NCI-H2081 (cell line): ENCODE data around the gene IL37.
"Not testable (repeated sequence)": the region's sequence is repeated elsewhere in the genome, so short reads cannot be mapped to it uniquely, and the experiment has no call there.

Source experiments
- DNase-seq, 2 experiments: peaks; one replicate each; lab custom pipeline; 2025; lab: John Stamatoyannopoulos, UW

Gene IL37

DNA sequence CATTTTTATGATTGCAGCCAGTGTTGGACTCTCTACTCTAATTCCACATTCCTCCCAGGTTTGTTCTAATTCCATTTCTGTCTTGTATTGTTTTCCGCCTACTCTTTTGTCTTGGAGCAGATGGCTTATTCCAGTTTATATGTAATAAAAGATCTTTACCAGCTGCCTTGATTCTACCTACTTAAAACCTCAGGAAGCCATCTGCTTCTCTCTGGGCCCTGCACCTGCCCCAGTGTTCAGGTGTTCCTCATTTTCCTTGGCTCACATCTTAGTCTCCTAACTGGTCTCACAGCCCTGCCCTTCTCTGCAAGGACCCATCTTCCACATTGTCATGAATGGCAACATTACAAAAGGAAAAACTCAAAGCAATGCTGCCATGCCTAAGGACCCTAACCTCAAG lies 21.0 kb upstream of the IL37 start:
- no peak for DNase-seq

DNA sequence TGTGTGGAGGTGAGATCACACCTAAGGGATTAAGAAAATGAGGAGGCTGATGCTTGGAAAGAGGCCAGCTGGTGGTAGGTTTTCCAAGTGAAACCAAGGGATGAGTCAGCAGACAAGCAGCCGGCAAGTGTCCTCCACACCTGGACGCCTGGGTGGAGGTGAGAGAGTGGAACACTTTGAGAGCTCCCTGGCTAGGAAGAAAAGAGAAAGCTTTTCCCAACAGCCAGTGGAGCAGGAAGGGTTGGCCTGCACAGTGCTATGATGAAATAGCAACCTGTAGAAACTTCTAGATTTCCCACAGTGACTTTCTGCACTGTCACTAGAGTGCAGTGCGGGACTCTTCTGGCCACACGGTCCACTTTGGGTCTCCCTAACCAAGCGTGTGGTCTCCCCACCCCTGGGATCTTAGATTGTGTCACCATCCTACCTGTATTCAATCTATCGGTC lies 19.6 kb upstream of the IL37 start:
- no peak for DNase-seq

DNA sequence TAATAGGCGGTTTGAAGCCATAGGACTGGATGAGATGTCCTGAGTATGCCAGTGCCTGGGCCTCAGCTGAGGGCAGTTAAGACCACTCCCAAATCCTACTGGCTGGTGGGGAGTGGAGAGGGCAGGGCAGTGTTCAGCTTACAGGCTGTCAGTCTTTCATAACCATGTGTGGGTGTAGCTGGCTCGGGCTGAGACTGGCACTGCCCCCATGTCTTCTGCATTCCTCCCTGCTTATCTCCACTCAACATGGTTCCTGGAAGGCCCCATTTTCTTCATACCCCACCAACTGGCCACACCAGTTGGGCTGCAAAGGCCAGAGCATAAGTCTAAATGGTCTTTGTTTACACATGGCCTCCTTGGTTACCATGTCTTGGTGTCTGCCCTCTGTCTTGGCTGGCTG lies 17.2 kb upstream of the IL37 start:
- no peak for DNase-seq

DNA sequence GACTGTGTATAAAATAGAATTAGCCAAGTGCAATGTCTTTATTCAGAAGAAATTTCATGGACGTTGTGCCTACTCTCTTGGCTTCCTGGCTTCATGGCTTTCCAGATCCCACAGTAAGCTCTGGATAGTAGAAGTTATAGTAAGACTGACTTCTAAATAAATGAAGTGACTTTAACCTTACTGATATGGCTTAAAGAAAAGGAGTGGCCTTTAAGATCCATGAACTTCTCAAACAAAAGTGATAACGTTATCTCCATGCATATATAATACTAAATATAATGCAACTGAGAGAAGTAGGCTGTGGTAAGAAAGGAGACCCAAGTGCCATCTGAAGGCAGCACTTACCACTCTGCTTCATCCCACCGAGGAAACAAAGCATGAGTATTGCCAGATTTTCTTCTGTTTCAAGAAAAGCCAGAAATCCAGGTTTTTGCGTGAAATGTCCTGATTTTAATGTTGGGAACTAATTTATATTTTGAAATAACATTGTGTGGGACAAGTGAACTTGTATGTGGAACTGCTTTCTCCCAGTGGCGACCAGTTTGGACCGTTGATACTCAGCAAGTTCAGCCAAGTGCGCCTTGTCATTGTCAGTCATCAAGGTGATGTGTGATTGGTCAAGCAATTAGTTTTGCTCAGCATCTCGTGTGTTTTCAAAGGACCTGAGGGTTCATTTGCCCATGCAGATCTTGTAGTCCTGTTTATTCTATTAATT lies 13.9 kb upstream of the IL37 start:
- no peak for DNase-seq

DNA sequence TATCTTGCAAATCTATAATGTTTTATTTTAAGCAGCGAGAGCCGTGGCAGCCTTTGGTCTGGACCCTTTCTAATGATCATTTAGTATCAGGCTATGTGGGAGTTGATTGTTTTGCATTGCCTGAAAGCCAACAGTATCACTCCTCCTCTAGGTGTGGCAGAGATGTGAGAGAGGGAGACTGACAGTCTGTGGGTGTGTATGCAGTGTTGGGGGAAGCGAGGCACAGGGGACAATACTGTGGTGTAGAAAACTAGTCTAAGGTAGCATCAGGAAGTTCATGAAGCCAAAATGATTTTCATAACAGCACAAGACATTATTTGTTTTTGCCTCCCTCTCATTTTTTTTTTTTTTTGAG lies 13.4 kb upstream of the IL37 start:
- DNase-seq, result no peak

DNA sequence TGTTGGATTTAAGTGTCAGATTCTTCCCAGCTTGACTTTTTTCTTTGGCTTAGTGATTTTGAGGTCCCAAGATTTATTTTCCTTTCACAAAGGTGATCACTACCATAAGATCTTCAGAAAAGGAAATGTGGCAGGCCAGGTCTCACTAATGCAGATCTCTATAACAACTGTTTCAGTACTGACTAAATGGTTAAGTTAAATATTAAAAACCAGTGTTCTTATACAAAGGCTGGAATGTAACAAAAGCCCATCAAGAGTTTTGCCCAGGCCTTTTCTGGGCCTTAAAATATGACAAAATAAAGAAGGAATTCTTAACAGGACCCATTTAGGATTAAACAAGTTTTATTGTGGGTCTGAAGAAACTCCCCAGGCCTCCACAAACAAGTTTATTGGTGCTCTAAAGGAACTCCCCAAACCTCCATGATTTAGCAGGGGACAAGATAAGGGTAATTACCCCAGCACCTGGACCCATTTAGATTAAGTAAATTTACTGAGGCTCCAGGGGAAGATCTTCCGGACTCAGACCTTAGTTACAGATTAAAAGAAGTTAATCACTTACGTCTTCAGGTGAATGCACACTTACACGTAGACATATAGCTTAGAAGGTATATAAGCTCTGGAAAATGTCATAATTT lies 9.4 kb upstream of the IL37 start:
- DNase-seq, result not testable (repeated sequence)

DNA sequence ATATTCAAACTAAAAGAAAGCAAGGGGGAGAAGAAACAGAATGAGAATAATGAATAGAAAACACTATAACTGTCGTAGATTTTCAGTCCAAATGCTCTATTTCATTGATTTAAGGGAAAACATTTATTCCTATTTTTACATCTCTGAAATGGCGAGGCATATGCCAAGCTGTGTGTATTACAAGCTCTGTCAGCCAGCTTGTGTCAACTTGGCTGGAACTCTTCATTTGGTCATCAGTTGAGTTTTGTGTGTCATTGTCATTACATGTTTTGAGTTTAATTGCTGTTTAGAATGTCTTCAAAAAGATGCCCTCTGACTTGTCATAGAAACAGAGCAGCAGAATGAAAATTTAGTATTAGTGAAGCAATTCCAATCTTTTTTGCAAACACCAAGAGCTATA lies 8.1 kb upstream of the IL37 start:
- DNase-seq, result no peak

DNA sequence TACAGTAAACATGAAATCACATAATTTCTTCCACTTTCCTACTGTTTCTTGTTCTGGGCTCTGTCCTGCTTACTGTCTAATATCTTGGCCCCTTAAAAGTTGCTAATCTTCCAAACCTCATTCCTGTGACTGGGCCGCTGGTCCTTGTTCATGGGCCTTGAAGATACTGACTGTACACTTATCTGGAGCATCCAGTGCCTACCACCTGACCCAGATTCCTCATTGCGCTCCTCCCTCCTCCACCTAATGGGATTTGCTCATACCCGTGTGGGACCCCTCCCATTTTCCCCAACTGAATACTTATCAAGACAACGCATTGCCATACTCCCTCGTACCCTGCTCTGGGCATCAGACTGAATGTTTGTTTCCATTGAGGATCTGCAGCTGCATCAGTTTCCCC lies 6.1 kb upstream of the IL37 start:
- DNase-seq, result no peak

DNA sequence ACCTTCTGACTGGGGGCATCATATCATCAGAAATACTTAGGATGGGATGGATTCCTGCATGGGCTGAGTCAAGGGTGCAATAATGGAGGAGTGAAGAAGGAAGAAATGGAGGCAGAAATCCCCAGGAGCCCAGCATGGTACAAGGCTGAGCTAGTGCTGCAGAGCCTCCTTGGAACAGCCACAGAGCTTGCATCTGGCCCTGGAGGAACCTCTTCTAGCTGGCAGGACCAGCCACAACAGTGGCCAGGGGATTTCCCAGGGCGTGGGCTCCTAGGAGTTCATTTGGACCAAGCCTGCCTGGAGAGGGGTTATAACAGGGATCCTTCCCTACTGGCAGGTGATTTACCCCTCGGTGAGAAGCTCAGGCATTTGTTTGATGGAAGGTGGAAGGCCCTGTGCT lies 4.7 kb upstream of the IL37 start:
- no peak for DNase-seq

DNA sequence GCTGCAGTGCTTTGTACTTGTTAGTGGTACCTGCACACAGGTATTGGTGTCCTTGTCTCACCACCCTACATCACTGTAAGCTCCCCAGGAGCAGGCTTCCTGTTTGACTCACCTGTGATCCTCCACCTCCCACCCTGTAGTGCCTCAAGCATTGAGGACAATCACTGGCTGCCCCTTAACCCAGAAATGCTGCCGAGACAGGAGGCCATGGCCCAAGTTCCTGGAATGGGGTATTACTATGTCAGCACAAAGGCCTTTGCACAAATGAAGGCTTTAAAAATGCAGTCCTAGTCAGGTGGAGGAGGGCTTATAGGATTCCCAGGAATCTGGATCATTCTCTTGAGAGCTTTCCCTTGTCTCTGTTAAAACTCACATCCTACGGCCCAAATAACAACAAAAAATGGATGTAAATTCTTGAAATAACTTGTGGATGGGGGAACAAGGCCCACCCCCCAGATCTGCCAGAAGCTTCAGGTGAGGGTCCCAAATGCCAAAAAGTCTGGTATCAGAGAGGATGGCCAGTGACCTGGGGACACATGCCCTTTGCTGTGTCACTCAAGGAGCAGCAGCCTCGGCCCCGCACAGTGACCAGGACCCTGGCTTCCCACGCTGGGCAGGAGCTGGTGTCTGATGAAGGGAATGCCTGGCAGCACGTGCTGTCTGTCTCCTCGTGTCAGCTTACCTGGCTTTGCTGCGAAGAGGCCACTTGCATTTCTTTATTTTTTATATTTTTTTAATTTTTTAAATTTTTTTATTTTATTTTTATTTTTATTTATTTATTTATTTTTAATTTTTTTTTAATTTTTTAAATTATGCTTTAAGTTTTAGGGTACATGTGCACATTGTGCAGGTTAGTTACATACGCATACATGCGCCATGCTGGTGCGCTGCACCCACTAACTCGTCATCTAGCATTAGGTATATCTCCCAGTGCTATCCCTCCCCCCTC lies 3.7 kb upstream of the IL37 start:
- DNase-seq, result no peak

DNA sequence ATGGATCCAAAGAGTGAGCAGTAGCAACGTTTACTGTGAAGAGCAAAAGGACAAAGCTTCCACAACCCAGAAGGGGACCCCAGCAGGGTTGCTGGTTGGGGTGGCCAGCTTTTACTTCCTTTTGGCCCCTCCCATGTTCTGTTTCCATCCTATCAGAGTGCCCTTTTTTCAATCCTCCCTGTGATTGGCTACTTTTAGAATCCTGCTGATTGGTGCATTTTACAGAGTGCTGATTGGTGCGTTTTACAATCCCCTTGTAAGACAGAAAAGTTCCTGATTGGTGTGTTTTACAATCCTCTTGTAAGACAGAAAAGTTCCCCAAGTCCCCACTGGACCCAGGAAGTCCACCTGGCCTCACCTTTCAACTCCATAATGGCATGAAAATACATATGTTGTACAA lies 2.4 kb upstream of the IL37 start:
- DNase-seq, result not testable (repeated sequence)

DNA sequence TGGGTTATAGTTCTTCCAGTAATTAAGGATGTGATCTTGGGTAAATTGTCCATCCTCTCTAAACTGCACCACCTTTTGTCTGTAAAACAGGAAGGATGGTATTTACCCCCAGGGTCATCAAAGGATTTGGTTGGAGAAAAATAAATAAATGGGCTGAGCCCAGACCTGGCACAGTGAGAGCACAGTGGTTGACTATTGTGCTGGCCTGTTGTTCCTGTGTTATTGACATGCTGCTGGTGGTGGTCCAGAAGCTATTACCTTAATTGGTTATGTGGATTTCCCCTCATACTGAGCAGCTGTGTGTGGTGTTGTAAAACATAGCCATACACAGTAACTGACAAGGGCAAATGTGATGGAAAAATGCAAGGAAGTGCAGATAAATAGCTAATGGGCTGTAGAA lies 746 bp upstream of the IL37 start:
- DNase-seq, result peak; percentile 15 to 77

DNA sequence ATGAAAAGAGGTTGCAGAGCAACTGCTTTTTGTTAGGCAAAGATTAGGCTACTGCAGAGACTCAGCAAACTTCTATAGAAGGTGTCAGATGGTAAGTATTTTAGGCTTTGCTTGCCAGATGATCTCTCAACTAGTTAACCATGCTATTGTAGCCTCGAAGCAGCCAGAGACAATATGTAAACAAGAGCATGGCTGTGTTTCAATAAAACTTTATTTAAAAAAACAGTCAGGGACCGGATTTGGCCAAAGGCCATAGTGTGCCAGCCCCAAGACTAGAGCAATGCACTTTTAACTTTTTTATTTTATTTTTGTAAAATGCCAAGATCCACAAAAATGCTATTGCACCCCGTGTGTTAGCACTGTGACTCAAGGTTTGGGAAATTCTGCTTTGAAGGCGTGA lies 1.4 kb downstream of the IL37 start:
- DNase-seq, result no peak

DNA sequence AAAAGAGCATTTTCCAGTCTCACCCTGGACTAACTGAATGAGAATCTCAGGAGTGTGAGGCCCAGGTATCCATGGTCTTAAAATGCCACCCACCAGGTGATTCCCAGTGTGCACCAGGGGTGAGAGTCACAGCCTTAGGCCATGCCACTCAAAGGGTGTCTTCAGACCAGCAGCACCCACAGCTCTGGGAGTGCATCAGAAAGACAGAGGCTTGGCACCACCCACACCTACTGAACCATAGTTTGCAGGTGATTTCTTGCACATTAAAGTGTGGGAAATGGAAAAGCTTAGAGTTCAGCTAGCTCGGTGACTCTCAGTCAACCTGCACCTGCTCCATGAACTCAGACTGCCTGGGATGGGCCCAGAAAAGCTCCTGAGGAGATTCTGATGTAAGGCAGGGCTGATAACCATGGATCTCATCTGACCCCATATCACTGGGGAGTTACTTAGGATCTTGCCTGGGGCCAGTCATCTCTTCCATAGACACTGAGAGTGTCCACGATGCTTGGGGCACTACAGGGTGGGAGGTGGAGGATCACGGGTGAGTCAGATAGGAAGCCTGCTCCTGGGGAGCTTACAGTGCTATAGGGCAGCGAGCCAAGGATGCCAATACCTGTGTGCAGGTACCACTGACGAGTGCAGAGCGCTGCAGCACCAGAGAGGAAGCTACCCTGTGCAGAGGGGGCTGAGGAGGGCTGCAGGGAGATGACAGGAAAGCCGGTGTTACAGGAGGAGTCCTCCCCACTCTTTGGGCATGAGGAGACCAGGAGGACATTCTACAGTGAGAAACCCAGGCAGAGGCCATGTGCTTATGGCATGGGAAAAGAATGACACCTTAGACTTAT lies 4.6 kb downstream of the IL37 start:
- DNase-seq, result no peak

DNA sequence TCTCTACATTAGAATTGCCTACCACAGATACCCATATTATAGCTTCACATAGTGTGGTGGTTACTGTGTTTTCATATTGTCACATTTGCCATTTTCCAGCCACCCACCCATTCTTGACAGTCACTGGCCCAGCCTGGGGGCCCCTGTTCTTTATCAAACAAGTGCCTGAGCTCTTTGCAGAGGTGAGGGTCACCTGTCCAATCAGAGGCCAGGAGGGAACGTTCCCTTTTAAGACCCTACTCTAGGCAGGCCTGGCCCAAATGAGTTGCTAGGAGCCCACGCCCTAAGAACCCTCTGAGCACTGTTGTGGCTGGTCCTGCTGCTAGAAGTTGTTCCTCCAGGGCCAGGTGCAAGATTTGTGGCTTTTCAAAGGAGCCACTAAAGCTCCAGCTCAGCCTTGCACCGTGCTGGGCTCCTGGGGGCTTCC lies 5.2 kb downstream of the IL37 start:
- no peak for DNase-seq

DNA sequence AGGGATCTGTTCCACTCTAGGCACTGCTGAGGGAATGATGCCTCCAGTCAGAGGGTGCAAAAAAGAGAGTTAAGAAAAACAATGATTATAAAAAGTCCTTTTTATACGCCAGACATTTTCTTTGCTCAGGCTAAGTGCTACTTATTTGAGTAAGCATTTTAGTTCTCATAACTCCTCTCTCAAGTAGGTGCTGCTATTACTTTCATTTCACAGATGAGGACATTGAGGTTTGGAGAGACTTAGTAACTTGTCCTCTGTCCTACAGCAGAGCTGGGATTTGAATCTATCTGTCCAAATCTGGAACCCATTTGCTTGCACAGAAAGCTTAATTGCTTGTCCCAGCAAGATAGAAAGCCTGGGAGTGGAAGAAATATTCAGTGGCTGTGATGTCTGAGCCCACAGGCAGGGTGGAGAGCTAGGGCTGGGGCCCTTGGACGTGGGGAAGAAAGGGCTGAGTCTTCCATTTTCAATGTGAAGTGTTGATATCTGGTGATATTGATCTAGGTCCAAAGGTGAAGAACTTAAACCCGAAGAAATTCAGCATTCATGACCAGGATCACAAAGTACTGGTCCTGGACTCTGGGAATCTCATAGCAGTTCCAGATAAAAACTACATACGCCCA lies 5.8 kb downstream of the IL37 start:
- DNase-seq, result no peak

DNA sequence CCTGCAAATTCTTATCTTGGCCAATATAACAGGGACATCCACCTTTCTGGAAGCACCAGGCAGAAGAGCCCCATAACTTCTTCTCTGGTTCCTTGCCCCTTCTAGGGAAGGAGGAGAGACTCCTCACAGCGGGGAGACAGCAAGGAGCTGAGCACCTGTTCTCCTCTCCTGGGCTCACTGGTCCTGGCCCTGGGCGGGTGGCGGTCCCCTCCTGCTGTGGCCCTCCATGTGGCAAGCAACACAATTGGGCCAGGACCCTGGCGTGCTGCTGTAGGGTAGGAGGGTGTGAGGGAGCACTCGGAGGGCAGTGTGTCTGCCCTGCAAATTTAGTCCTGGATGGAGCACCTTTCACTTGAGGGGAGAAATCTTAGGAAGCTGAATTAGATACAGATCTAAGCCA lies 6.9 kb downstream of the IL37 start:
- DNase-seq, result no peak

DNA sequence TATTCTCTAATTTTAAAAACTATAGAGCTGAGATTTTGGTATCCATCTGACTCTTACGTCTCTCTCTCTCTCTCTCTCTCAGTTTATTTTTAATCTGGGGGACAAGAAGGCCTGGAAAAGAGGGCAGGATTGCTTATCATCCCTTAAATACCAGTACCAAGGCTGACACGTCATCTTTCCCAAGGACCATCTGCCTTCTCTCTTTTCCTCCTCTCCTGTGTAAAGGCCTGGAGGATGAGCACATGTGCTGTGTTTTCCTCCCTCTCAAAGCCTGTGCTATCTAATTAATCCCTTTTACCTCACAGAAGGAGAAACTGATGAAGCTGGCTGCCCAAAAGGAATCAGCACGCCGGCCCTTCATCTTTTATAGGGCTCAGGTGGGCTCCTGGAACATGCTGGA lies 7.3 kb downstream of the IL37 start:
- DNase-seq, result no peak

DNA sequence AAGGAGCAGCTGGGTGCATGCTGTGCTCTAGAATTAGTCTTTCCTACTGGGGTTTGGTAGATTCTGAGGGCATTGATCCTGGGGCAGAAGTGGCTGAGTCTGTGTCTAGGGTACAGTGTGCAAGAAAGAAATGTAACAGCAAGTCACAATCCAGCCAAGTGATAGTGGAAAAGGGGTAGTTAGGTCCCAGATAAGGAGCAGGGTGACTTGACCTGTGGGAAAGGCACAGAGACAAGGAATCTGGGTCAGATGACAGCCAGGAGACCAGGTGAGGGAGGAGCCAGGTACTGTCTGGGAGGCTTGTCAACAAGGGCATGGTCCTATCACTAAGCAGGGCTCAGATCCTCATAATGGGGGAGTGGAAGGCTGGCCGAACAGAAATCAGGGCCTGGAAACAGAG lies 8.1 kb downstream of the IL37 start:
- no peak for DNase-seq

DNA sequence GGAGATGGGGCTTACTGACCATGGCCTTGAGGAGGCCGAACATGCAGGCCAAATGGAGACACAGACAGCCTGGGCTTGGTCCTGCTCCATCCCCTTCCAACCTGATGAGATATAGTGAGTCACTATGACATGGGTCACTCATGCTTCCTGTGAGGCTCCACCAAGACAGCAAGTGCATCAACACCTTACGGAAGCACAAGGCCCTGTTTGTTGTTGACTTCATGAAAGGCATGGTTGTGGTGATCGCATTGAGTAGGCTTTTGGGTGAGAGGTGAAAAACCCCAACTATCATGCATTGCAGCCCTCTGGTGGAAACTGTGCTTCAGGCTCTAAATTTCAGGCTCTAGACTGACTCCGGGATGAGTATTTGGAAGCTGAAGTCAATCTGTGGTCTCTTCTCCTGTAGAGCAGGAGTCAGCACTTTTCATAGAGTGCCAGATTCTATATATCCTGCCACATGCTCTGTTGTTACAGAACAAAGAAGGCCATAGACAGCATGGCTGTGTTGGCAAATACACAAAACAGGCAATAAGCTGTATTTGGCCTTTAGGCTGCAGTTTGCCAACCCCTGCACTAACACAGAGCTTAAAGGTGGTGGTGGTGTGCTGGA lies 10.1 kb downstream of the IL37 start:
- DNase-seq, result no peak

DNA sequence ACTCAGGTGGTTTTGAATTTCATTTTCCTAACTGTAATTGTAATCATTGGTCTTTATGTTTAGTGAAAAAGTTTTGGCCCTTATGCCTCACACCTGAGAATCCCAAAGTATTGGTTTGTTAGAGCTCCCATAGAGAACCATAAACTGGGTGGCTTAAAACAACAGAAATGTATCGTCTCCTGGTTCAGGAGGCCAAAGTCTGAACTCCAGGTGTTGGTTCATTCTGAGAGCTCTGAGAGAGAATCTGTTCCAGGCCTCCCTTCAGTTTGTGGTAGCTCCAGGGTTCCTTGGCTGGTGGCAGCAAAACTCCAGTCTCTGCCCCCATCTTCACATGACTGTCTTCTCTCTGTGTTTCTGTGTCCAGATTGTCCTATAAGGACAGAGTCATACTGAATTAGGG lies 11.0 kb downstream of the IL37 start:
- DNase-seq, result no peak
